Nephron (organoid): ENCODE measurements around the gene NRCAM.
"Not testable (repeated sequence)": the region's sequence is repeated elsewhere in the genome, so short reads cannot be mapped to it uniquely, and the experiment has no call there.

Source experiments
- H3K27ac Mint-ChIP-seq, 3 experiments: 2 replicates each; pipeline ENCODE4 v1.8.0; 2020; ENCODE audit warnings: mixed read lengths in 3 of 3, mild to moderate bottlenecking in 2 of 3, moderate library complexity in 1 of 3
- H3K27me3 Mint-ChIP-seq: 2 replicates; pipeline ENCODE4 v1.8.0; 2021; ENCODE audit warnings: low read depth, mild to moderate bottlenecking, moderate library complexity, mixed read lengths
- H3K36me3 Mint-ChIP-seq: 2 replicates; pipeline ENCODE4 v1.8.0; 2020; ENCODE audit warnings: low read depth, mixed read lengths
- H3K4me1 Mint-ChIP-seq: 2 replicates; pipeline ENCODE4 v1.8.0; 2020; ENCODE audit warnings: mixed read lengths
- H3K4me3 Mint-ChIP-seq, 3 experiments: 2 replicates each; pipeline ENCODE4 v1.8.0; 2020; ENCODE audit warnings: mild to moderate bottlenecking in 3 of 3, mixed read lengths in 3 of 3, moderate library complexity in 2 of 3
- H3K9me3 Mint-ChIP-seq: 2 replicates; pipeline ENCODE4 v1.8.0; 2020; ENCODE audit warnings: mixed read lengths
- TF ChIP-seq, protein P1 (sequence below), 3 experiments: fragments of 200-600 bp; sonication (generic); IDR thresholded peaks; one replicate each; pipeline ENCODE4 v1.5.0; 2021; ENCODE audit warnings: antibody characterized with exemption in 3 of 3; ENCODE audit not compliant: unreplicated experiment in 3 of 3

The NRCAM gene

DNA sequence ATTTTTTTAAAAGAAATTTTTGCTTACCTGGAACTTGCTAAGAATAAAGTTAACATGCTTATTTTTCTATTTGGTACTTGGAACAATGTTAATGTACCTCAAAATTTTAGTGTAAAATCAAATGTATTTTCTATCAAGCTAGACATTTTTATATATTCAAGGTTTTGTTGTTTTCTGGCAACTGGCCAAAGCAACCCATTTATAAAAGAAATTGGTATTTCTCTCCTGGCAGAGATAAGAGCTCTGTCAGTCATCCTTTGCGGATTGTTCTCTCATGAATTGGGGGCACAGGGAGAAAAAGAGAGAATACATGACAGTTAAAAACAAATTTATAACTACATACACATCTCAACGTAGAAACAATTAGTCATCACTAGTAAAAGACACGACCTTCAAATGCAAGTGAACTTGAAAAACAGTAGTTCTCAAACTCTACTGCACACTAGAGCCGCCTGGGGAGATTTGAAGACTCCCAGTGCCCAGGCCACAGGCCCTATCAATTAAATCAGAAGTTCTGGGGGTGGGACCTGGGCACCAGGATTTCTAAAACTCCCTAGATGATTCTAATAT is 173.7 kb downstream of the NRCAM start:
- no peaks in the 10 kb centered on the region for H3K36me3 Mint-ChIP-seq
- H3K4me1 Mint-ChIP-seq: no peaks in the 10 kb centered on the region
- no peak overlapping the region for H3K4me3 Mint-ChIP-seq
- H3K27me3 Mint-ChIP-seq: peaks cover 3% of the 10 kb centered on the region
- H3K9me3 Mint-ChIP-seq: no peaks in the 10 kb centered on the region
- TF ChIP-seq, protein P1, sequence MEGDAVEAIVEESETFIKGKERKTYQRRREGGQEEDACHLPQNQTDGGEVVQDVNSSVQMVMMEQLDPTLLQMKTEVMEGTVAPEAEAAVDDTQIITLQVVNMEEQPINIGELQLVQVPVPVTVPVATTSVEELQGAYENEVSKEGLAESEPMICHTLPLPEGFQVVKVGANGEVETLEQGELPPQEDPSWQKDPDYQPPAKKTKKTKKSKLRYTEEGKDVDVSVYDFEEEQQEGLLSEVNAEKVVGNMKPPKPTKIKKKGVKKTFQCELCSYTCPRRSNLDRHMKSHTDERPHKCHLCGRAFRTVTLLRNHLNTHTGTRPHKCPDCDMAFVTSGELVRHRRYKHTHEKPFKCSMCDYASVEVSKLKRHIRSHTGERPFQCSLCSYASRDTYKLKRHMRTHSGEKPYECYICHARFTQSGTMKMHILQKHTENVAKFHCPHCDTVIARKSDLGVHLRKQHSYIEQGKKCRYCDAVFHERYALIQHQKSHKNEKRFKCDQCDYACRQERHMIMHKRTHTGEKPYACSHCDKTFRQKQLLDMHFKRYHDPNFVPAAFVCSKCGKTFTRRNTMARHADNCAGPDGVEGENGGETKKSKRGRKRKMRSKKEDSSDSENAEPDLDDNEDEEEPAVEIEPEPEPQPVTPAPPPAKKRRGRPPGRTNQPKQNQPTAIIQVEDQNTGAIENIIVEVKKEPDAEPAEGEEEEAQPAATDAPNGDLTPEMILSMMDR (IDR thresholded peaks at IDR 0.05; ENCODE audit: unreplicated experiment in 3 of 3): no peak
- no peak overlapping the region for H3K27ac Mint-ChIP-seq

DNA sequence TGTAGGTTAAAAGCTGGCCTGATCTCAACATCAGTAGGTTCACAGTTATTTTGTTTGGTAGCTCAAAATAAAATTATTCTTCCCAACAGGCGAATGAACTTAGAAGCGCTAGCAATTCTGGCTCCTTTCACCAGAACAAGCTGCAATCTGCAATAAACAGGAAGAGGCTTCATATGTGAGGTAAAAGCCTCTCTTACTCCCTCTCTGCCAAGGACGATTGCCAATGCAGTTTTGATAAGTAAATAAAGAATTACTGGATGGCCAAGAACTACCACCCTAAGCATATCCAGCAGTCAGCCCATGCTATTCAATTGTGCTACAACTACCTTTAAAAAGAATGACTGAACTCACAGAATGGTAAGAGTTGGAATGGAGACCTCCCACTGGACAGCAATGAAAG is 176.1 kb downstream of the NRCAM start:
- H3K4me3 Mint-ChIP-seq: no peak overlapping the region

DNA sequence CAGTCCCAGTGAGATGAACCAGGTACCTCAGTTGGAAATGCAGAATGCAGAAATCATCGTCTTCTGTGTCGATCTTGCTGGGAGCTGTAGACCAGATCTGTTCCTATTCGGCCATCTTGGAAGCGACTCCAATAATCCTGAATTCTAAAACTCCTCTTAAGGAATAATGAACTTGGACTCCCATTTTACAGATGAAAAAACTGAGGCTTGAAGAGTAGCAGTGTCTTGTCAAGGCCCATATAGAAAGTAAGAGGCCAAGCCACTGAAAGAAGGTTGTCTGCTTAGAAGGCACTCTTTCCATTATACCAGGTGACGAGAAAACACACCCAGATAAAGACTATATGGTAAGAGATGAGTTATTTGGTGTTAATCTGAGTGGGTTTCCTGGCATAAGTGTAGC is 177.5 kb downstream of the NRCAM start:
- Mint-ChIP-seq H3K27me3 (no peaks in the 10 kb centered on the region), H3K27ac (no peak overlapping the region), H3K9me3 (peaks cover 14% of the 10 kb centered on the region), H3K4me1 (no peaks in the 10 kb centered on the region), H3K4me3 (no peak overlapping the region), H3K36me3 (peaks cover 4% of the 10 kb centered on the region)
- TF ChIP-seq, protein P1 (IDR thresholded peaks at IDR 0.05; ENCODE audit: unreplicated experiment in 3 of 3): no peak

More for the DNA sequence above, 176.1 kb downstream of the NRCAM start:
- Mint-ChIP-seq H3K27me3 (peaks cover 3% of the 10 kb centered on the region), H3K9me3 (peaks cover 6% of the 10 kb centered on the region), H3K4me1 (no peaks in the 10 kb centered on the region), H3K27ac (no peak overlapping the region), H3K36me3 (peaks cover 4% of the 10 kb centered on the region)
- TF ChIP-seq, protein P1 (IDR thresholded peaks at IDR 0.05; ENCODE audit: unreplicated experiment in 3 of 3): no peak

DNA sequence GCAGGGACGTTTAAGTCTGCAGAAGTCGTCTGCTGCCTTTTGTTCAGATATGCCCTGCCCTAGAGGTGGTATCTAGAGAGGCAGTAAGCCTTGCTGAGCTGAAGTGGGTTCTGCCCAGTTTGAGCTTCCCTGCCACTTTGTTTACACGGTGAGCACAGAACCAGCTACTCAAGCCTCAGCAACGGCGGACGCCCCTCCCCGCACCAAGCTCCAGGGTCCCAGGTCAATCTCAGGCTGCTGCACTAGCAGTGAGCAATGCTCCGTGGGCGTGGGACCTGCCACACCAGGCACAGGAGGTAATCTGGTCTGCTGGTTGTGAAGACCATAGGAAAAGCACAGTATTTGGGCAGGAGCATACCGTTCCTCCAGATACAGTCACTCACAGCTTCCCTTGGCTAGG is 178.0 kb downstream of the NRCAM start:
- peaks cover 4% of the 10 kb centered on the region for H3K36me3 Mint-ChIP-seq
- TF ChIP-seq, protein P1 (IDR thresholded peaks at IDR 0.05; ENCODE audit: unreplicated experiment in 3 of 3): no peak
- H3K27me3 Mint-ChIP-seq: no peaks in the 10 kb centered on the region
- no peaks in the 10 kb centered on the region for H3K4me1 Mint-ChIP-seq
- H3K9me3 Mint-ChIP-seq: peaks cover 14% of the 10 kb centered on the region
- H3K4me3 Mint-ChIP-seq: no peak overlapping the region
- no peak overlapping the region for H3K27ac Mint-ChIP-seq

DNA sequence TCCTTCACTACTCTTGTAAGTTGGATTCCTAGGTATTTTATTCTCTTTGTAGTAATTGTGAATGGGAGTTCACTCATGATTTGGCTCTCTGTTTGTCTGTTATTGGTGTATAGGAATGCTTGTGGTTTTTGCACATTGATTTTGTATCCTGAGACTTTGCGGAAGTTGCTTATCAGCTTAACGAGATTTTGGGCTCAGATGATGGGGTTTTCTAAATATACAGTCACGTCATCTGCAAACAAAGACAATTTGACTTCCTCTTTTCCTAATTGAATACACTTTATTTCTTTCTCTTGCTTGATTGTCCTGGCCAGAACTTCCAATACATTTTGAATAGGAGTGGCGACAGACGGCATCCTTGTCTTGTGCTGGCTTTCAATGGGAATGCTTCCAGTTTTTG is 181.8 kb downstream of the NRCAM start:
- H3K36me3 Mint-ChIP-seq, H3K4me1 Mint-ChIP-seq, H3K27ac Mint-ChIP-seq, H3K27me3 Mint-ChIP-seq, H3K4me3 Mint-ChIP-seq: not testable (repeated sequence)
- H3K9me3 Mint-ChIP-seq: peaks cover 14% of the 10 kb centered on the region

DNA sequence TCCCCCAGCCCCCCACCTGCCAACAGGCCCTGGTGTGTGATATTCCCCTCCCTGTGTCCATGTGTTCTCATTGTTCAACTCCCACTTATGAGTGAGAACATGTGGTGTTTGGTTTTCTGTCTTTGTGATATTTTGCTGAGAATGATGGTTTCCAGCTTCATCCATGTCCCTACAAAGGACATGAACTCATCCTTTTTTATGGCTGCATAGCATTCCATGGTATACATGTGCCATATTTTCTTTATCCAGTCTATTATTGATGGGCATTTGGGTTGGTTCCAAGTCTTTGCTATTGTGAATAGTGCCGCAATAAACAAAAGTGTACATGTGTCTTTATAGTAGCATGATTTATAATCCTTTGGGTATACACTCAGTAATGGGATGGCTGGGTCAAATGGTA is 183.3 kb downstream of the NRCAM start:
- H3K27ac Mint-ChIP-seq, H3K36me3 Mint-ChIP-seq, H3K4me3 Mint-ChIP-seq, H3K27me3 Mint-ChIP-seq, H3K4me1 Mint-ChIP-seq: not testable (repeated sequence)
- peaks cover 14% of the 10 kb centered on the region for H3K9me3 Mint-ChIP-seq

DNA sequence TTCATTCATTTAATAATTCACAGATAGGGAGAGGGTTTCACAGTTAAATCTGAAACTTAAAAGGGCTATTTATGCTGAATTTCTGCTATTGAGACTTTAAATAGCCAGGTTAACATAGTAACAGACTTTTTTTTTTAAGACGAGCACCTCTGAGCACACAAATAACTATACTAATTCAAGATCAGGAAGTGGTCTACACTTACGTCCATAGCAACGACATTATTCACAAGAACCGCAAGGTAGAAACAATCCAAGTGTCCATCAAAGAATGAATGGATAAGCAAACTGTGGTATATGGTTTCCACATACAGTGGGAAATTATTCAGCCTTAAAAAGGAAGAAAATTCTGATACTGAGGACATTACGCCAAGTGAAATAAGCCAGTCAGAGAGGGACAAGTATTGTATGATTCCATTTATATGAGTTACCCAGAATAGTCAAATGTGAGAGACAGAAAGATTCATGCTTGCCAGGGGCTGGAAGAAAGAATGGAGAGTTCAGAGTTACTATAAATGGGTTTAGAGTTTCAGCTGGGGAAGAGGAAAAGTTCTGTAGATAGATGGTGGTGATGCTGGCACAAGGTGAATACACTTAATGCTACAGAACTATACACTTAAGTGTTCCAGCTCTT is 185.7 kb downstream of the NRCAM start:
- TF ChIP-seq, protein P1 (IDR thresholded peaks at IDR 0.05; ENCODE audit: unreplicated experiment in 3 of 3): no peak
- Mint-ChIP-seq H3K27ac (no peak overlapping the region), H3K36me3 (no peaks in the 10 kb centered on the region), H3K4me3 (no peak overlapping the region), H3K27me3 (no peaks in the 10 kb centered on the region), H3K4me1 (no peaks in the 10 kb centered on the region), H3K9me3 (peaks cover 8% of the 10 kb centered on the region)
